SK-N-SH treated with all-trans-retinoic acid at 6 μM for 48 hours (cell line): ENCODE data around the gene TRMT61A.

Source experiments
- ATAC-seq: fragments of 200-7000 bp; cut with Tn5 transposase; 3 replicates; pipeline ENCODE4 v1.9.1; 2020; ENCODE audit warnings: mild to moderate bottlenecking, moderate library complexity
- CREB5 ChIP-seq: fragments of 250-450 bp; sonication (Bioruptor Pico); IDR thresholded peaks from 2 replicates; pipeline ENCODE4 v1.5.1; 2020; ENCODE audit warnings: low read depth, mild to moderate bottlenecking, moderate library complexity
- CSDC2 ChIP-seq: fragments of 250-450 bp; sonication (Bioruptor Pico); IDR thresholded peaks from 2 replicates; pipeline ENCODE4 v1.5.0; 2020; ENCODE audit warnings: mild to moderate bottlenecking, moderate library complexity
- GLIS3 ChIP-seq: fragments of 250-450 bp; sonication (Bioruptor Pico); IDR thresholded peaks from 2 replicates; pipeline ENCODE4 v1.5.0; 2020; ENCODE audit warnings: mild to moderate bottlenecking, moderate library complexity
- ISL1 ChIP-seq: fragments of 250-450 bp; sonication (Bioruptor Pico); IDR thresholded peaks from 2 replicates; pipeline ENCODE4 v2.1.2; 2022; ENCODE audit warnings: mild to moderate bottlenecking, moderate library complexity
- OSR1 ChIP-seq: fragments of 250-450 bp; sonication (Bioruptor Pico); IDR thresholded peaks from 2 replicates; pipeline ENCODE4 v1.8.0; 2022; ENCODE audit warnings: moderate library complexity, mild to moderate bottlenecking, inconsistent platforms
- PATZ1 ChIP-seq: fragments of 250-450 bp; sonication (Bioruptor Pico); IDR thresholded peaks from 2 replicates; pipeline ENCODE4 v1.8.0; 2020; ENCODE audit warnings: mild to moderate bottlenecking, moderate library complexity, borderline replicate concordance
- PPARA ChIP-seq: fragments of 250-450 bp; sonication (Bioruptor Pico); IDR thresholded peaks from 2 replicates; pipeline ENCODE4 v1.5.0; 2020; ENCODE audit warnings: mild to moderate bottlenecking, borderline replicate concordance
- RARB ChIP-seq: fragments of 250-450 bp; sonication (Bioruptor Pico); IDR thresholded peaks from 2 replicates; pipeline ENCODE4 v1.8.0; 2021; ENCODE audit warnings: mild to moderate bottlenecking, moderate library complexity
- SNAI2 ChIP-seq: fragments of 250-450 bp; sonication (Bioruptor Pico); IDR thresholded peaks from 2 replicates; pipeline ENCODE4 v1.5.0; 2020; ENCODE audit warnings: mild to moderate bottlenecking, moderate library complexity
- TCF4 ChIP-seq: fragments of 250-450 bp; sonication (Bioruptor Pico); IDR thresholded peaks from 2 replicates; pipeline ENCODE4 v1.8.0; 2021; ENCODE audit warnings: mild to moderate bottlenecking, moderate library complexity, borderline replicate concordance
- TOX ChIP-seq: fragments of 250-450 bp; sonication (Bioruptor Pico); IDR thresholded peaks from 2 replicates; pipeline ENCODE4 v1.8.0; 2021; ENCODE audit warnings: mild to moderate bottlenecking, moderate library complexity, borderline replicate concordance
- ZC3H10 ChIP-seq: fragments of 250-450 bp; sonication (Bioruptor Pico); IDR thresholded peaks from 2 replicates; pipeline ENCODE4 v1.5.1; 2021; ENCODE audit warnings: mild to moderate bottlenecking, moderate library complexity
- ZFP3 ChIP-seq: fragments of 250-450 bp; sonication (Bioruptor Pico); IDR thresholded peaks from 2 replicates; pipeline ENCODE4 v1.5.0; 2020; ENCODE audit warnings: mild to moderate bottlenecking, moderate library complexity
- ZFP30 ChIP-seq: fragments of 450-650 bp; formaldehyde crosslinking; IDR thresholded peaks from 2 replicates; pipeline ENCODE4 v1.5.0; 2022; ENCODE audit warnings: mild to moderate bottlenecking, moderate library complexity
- ZNF565 ChIP-seq: fragments of 450-650 bp; formaldehyde crosslinking; conservative IDR thresholded peaks from 2 replicates; pipeline ENCODE4 v1.5.0; 2020; ENCODE audit warnings: low read depth, mild to moderate bottlenecking, moderate library complexity
- ZNF70 ChIP-seq: fragments of 450-650 bp; formaldehyde crosslinking; IDR thresholded peaks from 2 replicates; pipeline ENCODE4 v1.5.0; 2020; ENCODE audit warnings: mild to moderate bottlenecking, moderate library complexity
- ZNF8 ChIP-seq: fragments of 450-650 bp; formaldehyde crosslinking; IDR thresholded peaks from 2 replicates; pipeline ENCODE4 v1.5.0; 2020; ENCODE audit warnings: mild to moderate bottlenecking, moderate library complexity
- TF ChIP-seq, protein P1 (sequence below): fragments of 250-450 bp; sonication (Bioruptor Pico); IDR thresholded peaks from 2 replicates; pipeline ENCODE4 v1.5.0; 2020; ENCODE audit warnings: mild to moderate bottlenecking, moderate library complexity
- TF ChIP-seq, protein P2 (sequence below): fragments of 250-450 bp; sonication (Bioruptor Pico); IDR thresholded peaks from 2 replicates; pipeline ENCODE4 v1.5.1; 2021; ENCODE audit warnings: mild to moderate bottlenecking, moderate library complexity
- TF ChIP-seq, protein P3 (sequence below): fragments of 250-450 bp; sonication (Bioruptor Pico); IDR thresholded peaks from 2 replicates; pipeline ENCODE4 v1.8.0; 2021; ENCODE audit warnings: low read depth, mild to moderate bottlenecking, moderate library complexity, borderline replicate concordance

TRMT61A gene

DNA sequence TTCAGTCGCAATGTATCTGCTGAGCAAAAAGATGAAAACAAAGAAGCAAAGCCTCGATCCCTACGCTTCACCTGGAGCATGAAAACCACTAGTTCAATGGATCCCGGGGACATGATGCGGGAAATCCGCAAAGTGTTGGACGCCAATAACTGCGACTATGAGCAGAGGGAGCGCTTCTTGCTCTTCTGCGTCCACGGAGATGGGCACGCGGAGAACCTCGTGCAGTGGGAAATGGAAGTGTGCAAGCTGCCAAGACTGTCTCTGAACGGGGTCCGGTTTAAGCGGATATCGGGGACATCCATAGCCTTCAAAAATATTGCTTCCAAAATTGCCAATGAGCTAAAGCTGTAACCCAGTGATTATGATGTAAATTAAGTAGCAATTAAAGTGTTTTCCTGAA, 26.1 kb upstream of the TRMT61A start:
- ATAC-seq = no peak
- TF ChIP-seq PATZ1 (CRISPR knock-in tag) (no peak), ZNF8 (no peak), ZC3H10 (CRISPR knock-in tag) (no peak), TCF4 (CRISPR knock-in tag) (no peak), ZFP3 (CRISPR knock-in tag) (no peak), PPARA (CRISPR knock-in tag) (no peak), OSR1 (CRISPR knock-in tag) (no peak), ZNF70 (CRISPR knock-in tag) (no peak), ZNF565 (CRISPR knock-in tag) (no peak), ZFP30 (CRISPR knock-in tag) (no peak)
- TF ChIP-seq, protein P1, sequence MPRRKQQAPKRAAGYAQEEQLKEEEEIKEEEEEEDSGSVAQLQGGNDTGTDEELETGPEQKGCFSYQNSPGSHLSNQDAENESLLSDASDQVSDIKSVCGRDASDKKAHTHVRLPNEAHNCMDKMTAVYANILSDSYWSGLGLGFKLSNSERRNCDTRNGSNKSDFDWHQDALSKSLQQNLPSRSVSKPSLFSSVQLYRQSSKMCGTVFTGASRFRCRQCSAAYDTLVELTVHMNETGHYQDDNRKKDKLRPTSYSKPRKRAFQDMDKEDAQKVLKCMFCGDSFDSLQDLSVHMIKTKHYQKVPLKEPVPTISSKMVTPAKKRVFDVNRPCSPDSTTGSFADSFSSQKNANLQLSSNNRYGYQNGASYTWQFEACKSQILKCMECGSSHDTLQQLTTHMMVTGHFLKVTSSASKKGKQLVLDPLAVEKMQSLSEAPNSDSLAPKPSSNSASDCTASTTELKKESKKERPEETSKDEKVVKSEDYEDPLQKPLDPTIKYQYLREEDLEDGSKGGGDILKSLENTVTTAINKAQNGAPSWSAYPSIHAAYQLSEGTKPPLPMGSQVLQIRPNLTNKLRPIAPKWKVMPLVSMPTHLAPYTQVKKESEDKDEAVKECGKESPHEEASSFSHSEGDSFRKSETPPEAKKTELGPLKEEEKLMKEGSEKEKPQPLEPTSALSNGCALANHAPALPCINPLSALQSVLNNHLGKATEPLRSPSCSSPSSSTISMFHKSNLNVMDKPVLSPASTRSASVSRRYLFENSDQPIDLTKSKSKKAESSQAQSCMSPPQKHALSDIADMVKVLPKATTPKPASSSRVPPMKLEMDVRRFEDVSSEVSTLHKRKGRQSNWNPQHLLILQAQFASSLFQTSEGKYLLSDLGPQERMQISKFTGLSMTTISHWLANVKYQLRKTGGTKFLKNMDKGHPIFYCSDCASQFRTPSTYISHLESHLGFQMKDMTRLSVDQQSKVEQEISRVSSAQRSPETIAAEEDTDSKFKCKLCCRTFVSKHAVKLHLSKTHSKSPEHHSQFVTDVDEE (CRISPR knock-in tag) = no peak
- TF ChIP-seq, all 23 proteins: peak for 0

DNA sequence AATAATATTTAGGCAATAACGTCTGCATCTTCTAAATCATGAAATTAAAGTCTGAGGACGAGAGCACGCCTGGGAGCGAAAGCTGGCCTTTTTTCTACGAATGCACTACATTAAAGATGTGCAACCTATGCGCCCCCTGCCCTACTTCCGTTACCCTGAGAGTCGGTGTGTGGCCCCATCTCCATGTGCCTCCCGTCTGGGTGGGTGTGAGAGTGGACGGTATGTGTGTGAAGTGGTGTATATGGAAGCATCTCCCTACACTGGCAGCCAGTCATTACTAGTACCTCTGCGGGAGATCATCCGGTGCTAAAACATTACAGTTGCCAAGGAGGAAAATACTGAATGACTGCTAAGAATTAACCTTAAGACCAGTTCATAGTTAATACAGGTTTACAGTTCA, 25.7 kb upstream of the TRMT61A start:
- no peak for ATAC-seq
- no peak for TF ChIP-seq PATZ1 (CRISPR knock-in tag)

DNA sequence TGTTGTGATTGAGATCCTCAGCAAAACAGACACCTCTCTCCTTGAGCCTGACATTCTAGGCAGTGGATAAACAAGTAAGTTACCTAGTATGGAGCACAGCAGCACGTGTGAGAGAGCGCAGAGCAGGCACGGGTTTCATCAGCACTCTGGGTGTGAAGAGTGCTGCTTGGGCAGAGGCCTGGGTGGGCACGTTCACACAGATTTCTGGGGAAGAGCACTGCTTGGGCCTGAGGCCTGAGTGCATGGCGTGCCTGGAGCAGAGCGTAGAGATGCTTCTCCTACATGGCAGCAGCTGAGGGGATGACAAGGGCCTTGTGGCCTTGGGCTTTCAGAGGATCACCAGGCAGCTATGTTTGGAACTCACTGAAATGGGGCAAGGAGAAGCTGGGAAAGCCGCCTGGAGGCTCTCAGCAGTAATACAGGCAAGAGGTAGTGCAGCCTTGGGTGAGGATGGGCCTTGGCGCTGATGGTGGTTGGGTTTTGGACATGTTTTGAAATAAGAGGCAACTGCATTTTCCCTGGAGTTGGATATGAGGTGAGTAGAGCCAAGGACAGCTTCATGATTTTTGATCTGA, 23.9 kb upstream of the TRMT61A start:
- no peak for TF ChIP-seq CREB5 (CRISPR knock-in tag)
- no peak for TF ChIP-seq RARB (CRISPR knock-in tag)
- TF ChIP-seq, protein P1 (CRISPR knock-in tag) = no peak
- no peak for TF ChIP-seq ZFP30 (CRISPR knock-in tag)
- no peak for TF ChIP-seq ISL1 (CRISPR knock-in tag)
- no peak for TF ChIP-seq GLIS3
- TF ChIP-seq, protein P2, sequence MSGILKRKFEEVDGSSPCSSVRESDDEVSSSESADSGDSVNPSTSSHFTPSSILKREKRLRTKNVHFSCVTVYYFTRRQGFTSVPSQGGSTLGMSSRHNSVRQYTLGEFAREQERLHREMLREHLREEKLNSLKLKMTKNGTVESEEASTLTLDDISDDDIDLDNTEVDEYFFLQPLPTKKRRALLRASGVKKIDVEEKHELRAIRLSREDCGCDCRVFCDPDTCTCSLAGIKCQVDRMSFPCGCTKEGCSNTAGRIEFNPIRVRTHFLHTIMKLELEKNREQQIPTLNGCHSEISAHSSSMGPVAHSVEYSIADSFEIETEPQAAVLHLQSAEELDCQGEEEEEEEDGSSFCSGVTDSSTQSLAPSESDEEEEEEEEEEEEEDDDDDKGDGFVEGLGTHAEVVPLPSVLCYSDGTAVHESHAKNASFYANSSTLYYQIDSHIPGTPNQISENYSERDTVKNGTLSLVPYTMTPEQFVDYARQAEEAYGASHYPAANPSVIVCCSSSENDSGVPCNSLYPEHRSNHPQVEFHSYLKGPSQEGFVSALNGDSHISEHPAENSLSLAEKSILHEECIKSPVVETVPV (CRISPR knock-in tag) = no peak
- no peak for TF ChIP-seq ZC3H10 (CRISPR knock-in tag)
- TF ChIP-seq CSDC2 = no peak
- TF ChIP-seq PATZ1 (CRISPR knock-in tag) = no peak
- TF ChIP-seq, protein P3, sequence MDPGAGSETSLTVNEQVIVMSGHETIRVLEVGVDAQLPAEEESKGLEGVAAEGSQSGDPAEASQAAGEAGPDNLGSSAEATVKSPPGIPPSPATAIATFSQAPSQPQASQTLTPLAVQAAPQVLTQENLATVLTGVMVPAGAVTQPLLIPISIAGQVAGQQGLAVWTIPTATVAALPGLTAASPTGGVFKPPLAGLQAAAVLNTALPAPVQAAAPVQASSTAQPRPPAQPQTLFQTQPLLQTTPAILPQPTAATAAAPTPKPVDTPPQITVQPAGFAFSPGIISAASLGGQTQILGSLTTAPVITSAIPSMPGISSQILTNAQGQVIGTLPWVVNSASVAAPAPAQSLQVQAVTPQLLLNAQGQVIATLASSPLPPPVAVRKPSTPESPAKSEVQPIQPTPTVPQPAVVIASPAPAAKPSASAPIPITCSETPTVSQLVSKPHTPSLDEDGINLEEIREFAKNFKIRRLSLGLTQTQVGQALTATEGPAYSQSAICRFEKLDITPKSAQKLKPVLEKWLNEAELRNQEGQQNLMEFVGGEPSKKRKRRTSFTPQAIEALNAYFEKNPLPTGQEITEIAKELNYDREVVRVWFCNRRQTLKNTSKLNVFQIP (CRISPR knock-in tag) = no peak
- TF ChIP-seq ZNF565 (CRISPR knock-in tag) = no peak
- no peak for TF ChIP-seq TCF4 (CRISPR knock-in tag)
- TF ChIP-seq PPARA (CRISPR knock-in tag) = no peak
- no peak for TF ChIP-seq TOX
- no peak for TF ChIP-seq SNAI2 (CRISPR knock-in tag)
- TF ChIP-seq ZNF8 = no peak
- TF ChIP-seq ZNF70 (CRISPR knock-in tag) = no peak
- TF ChIP-seq, all 23 proteins: peak for 0
- ATAC-seq = peak; percentile 33; the same call in 1 of the 3 replicates
